H1 (cell line): ENCODE results near the gene FASN. TPM values are rescaled to one million over a fixed set of nuclear protein-coding genes. Genes with fewer than 3 reads are reported as not detected.

Experiments
- CTCF ChIA-PET: fragments of 300-600 bp; sonication (Branson Sonifier 250); formaldehyde crosslinking; loops from one replicate; lab custom pipeline; 2021; ENCODE audit not compliant: partially characterized antibody; lab: Charles Lee
- POLR2A ChIA-PET: fragments of 300-600 bp; sonication (Branson Sonifier 250); formaldehyde crosslinking; loops from one replicate; lab custom pipeline; 2021; ENCODE audit warnings: inconsistent platforms; ENCODE audit not compliant: partially characterized antibody; lab: Charles Lee
- DNase-seq, 2 experiments: peaks; one replicate each; pipeline versions ENCODE4 v3.0.0 to v3.0.0-alpha.2; 2010 to 2022; ENCODE audit warnings: low spot score in 2 of 2, low read depth in 1 of 2, mixed read lengths in 1 of 2
- FAIRE-seq: peaks from 2 replicates; lab custom pipeline; 2011; peaks lifted over from hg19 to GRCh38; lab: Jason Lieb, UNC
- H2AFZ ChIP-seq: 2 replicates; pipeline ENCODE4 v1.8.1; 2012; ENCODE audit warnings: low read length, inconsistent platforms
- H2AK5ac ChIP-seq: 2 replicates; pipeline ENCODE4 v1.6.1; 2013; ENCODE audit warnings: low read depth, low read length
- H2BK120ac ChIP-seq: replicated peaks from 2 replicates; pipeline ENCODE3; 2013; ENCODE audit warnings: low read depth, low read length, inconsistent platforms
- H2BK12ac ChIP-seq: 2 replicates; pipeline ENCODE4 v1.6.1; 2013; ENCODE audit warnings: low read depth, low read length
- H2BK15ac ChIP-seq: 2 replicates; pipeline ENCODE4 v1.6.1; 2013; ENCODE audit warnings: low read length
- H2BK20ac ChIP-seq: 2 replicates; pipeline ENCODE4 v1.6.1; 2013; ENCODE audit warnings: low read length
- H2BK5ac ChIP-seq: 2 replicates; pipeline ENCODE4 v1.6.1; 2013; ENCODE audit warnings: low read depth, low read length
- H3K14ac ChIP-seq: 2 replicates; pipeline ENCODE4 v1.6.1; 2013; ENCODE audit warnings: inconsistent platforms; ENCODE audit not compliant: insufficient read length
- H3K18ac ChIP-seq: 2 replicates; pipeline ENCODE4 v1.6.1; 2013; ENCODE audit warnings: low read length; ENCODE audit errors: extremely low read depth
- H3K23ac ChIP-seq: 2 replicates; pipeline ENCODE4 v1.6.1; 2013; ENCODE audit warnings: inconsistent platforms; ENCODE audit not compliant: insufficient read length
- H3K23me2 ChIP-seq: 2 replicates; pipeline ENCODE4 v1.6.1; 2013; ENCODE audit warnings: low read depth, low read length
- H3K27ac ChIP-seq: 2 replicates; pipeline ENCODE4 v1.6.1; 2011; ENCODE audit warnings: low read depth, low read length, inconsistent platforms
- H3K27me3 ChIP-seq, 4 experiments: replicated peaks in 1 of 4; 1 replicate in 1 of 4; 2 replicates in 3 of 4; pipeline versions ENCODE4 v1.6.1 to v1.8.1; 2011 to 2013; ENCODE audit warnings: low read length in 3 of 4, mild to moderate bottlenecking in 3 of 4, inconsistent platforms in 2 of 4, mixed read lengths in 2 of 4, moderate library complexity in 1 of 4; ENCODE audit not compliant: control insufficient read depth in 3 of 4, insufficient read depth in 3 of 4; ENCODE audit errors: extremely low read depth in 1 of 4
- H3K36me3 ChIP-seq, 4 experiments: 2 replicates each; pipeline versions ENCODE4 v1.6.1 to v1.8.1; 2011 to 2013; ENCODE audit warnings: mild to moderate bottlenecking in 4 of 4, low read length in 3 of 4, moderate library complexity in 2 of 4, control low read depth in 1 of 4, inconsistent platforms in 1 of 4; ENCODE audit not compliant: insufficient read depth in 4 of 4, control insufficient read depth in 2 of 4
- H3K4ac ChIP-seq: replicated peaks from 2 replicates; pipeline ENCODE3; 2013; ENCODE audit warnings: low read length, low read depth, mixed read lengths, inconsistent platforms; ENCODE audit not compliant: insufficient read length
- H3K4me1 ChIP-seq, 4 experiments: replicated peaks in 1 of 4; 1 replicate in 1 of 4; 2 replicates in 3 of 4; pipeline versions ENCODE4 v1.6.1 to v1.8.1; 2011 to 2013; ENCODE audit warnings: low read length in 3 of 4, inconsistent platforms in 2 of 4, mixed read lengths in 1 of 4; ENCODE audit not compliant: insufficient read depth in 4 of 4, control insufficient read depth in 3 of 4
- H3K4me2 ChIP-seq, 2 experiments: 2 replicates each; pipeline versions ENCODE4 v1.6.1 to v1.8.1; 2011 to 2013; ENCODE audit warnings: low read depth in 2 of 2, low read length in 2 of 2, control low read depth in 1 of 2, inconsistent platforms in 1 of 2, mild to moderate bottlenecking in 1 of 2; ENCODE audit not compliant: insufficient read depth in 1 of 2
- H3K4me3 ChIP-seq, 4 experiments: fragments of 200-600, 300-600 bp in 1 of 4; sonication (generic), shearing (Covaris generic), sonication (Bioruptor Twin) in 1 of 4; 2 replicates each; pipeline versions ENCODE4 v1.5.1 to v1.8.1; 2011 to 2016; ENCODE audit warnings: low read length in 4 of 4, low read depth in 3 of 4, control low read depth in 2 of 4, inconsistent platforms in 2 of 4, mild to moderate bottlenecking in 2 of 4, mixed read lengths in 1 of 4, moderate library complexity in 1 of 4; ENCODE audit not compliant: insufficient read depth in 2 of 4; ENCODE audit errors: extremely low read depth in 1 of 4
- H3K56ac ChIP-seq: replicated peaks from 2 replicates; pipeline ENCODE3; 2013; ENCODE audit warnings: low read depth, mild to moderate bottlenecking, mixed read lengths, low read length, inconsistent platforms; ENCODE audit not compliant: insufficient read length
- H3K79me1 ChIP-seq: 2 replicates; pipeline ENCODE4 v1.6.1; 2013; ENCODE audit warnings: low read depth, low read length, control low read depth
- H3K79me2 ChIP-seq, 2 experiments: 2 replicates each; pipeline versions ENCODE4 v1.6.1 to v1.8.1; 2012 to 2013; ENCODE audit warnings: low read length in 2 of 2, mild to moderate bottlenecking in 2 of 2, inconsistent platforms in 1 of 2; ENCODE audit not compliant: insufficient read depth in 2 of 2, control insufficient read depth in 1 of 2
- H3K9ac ChIP-seq, 4 experiments: replicated peaks in 1 of 4; 1 replicate in 1 of 4; 2 replicates in 3 of 4; pipeline versions ENCODE4 v1.6.1 to v1.8.1; 2011 to 2013; ENCODE audit warnings: low read depth in 3 of 4, low read length in 3 of 4, control low read depth in 2 of 4, mild to moderate bottlenecking in 2 of 4, moderate library complexity in 2 of 4, inconsistent platforms in 1 of 4; ENCODE audit errors: extremely low read depth in 1 of 4
- H3K9me3 ChIP-seq, 2 experiments: 2 replicates each; pipeline versions ENCODE4 v1.6.1 to v1.8.1; 2012 to 2013; ENCODE audit warnings: mild to moderate bottlenecking in 2 of 2, moderate library complexity in 2 of 2, control low read depth in 1 of 2, inconsistent platforms in 1 of 2, low read depth in 1 of 2, low read length in 1 of 2, mixed read lengths in 1 of 2; ENCODE audit not compliant: insufficient read depth in 2 of 2
- H4K20me1 ChIP-seq, 2 experiments: replicated peaks in 1 of 2; 2 replicates each; pipeline versions ENCODE3 to v1.8.1; 2011 to 2013; ENCODE audit warnings: inconsistent platforms in 2 of 2, low read length in 2 of 2, mild to moderate bottlenecking in 1 of 2; ENCODE audit not compliant: insufficient read depth in 2 of 2, control insufficient read depth in 1 of 2
- H4K5ac ChIP-seq: 2 replicates; pipeline ENCODE4 v1.6.1; 2013; ENCODE audit warnings: low read length, low read depth, mixed read lengths, inconsistent platforms; ENCODE audit not compliant: insufficient read length
- H4K8ac ChIP-seq: 2 replicates; pipeline ENCODE4 v1.8.0; 2013; ENCODE audit warnings: mild to moderate bottlenecking, moderate library complexity, low read length, inconsistent platforms; ENCODE audit not compliant: insufficient read depth; ENCODE audit errors: extremely low read depth
- H4K91ac ChIP-seq: replicated peaks from 2 replicates; pipeline ENCODE3; 2013; ENCODE audit warnings: low read length, mixed read lengths, inconsistent platforms; ENCODE audit not compliant: insufficient read length
- ZNF274 ChIP-seq: IDR thresholded peaks from 2 replicates; pipeline ENCODE4 v1.7.0; 2012; ENCODE audit warnings: low read length, borderline replicate concordance; ENCODE audit errors: extremely low read depth
- WGBS, 2 experiments: shearing (Covaris generic) in 1 of 2; methylation state at CpG; one replicate each; pipeline versions ENCODE4 v1.1.6 to v1.1.7; 2013 to 2015; ENCODE audit warnings: low lambda C conversion rate in 2 of 2, mixed read lengths in 2 of 2, inconsistent platforms in 1 of 2, low coverage in 1 of 2, missing lambda C conversion rate in 1 of 2; ENCODE audit not compliant: insufficient replicate concordance in 2 of 2, insufficient coverage in 1 of 2, insufficient read length in 1 of 2; ENCODE audit errors: extremely low coverage in 1 of 2, missing lambda C conversion rate in 1 of 2; 5-methylcytosine and 5-hydroxymethylcytosine counted together
- polyA plus RNA-seq, 7 experiments: library from polyadenylated mRNA; depleted of rRNA in 3 of 7; stranded (reverse) in 5 of 7; unstranded in 2 of 7; fragments of >200 nt in 5 of 7; fragments of 200-250 nt in 2 of 7; gene quantifications; 1 replicate in 5 of 7; 2 replicates in 1 of 7; 4 replicates in 1 of 7; pipeline versions ENCODE4 v1.2.1 to v1.2.3, GENCODE V29; 2011 to 2013; ENCODE audit warnings: missing spikeins in 2 of 7, mixed read lengths in 2 of 7
- total RNA-seq: library from RNA; stranded (reverse); fragmentation: NEBNext Ultra II Directional; extraction: Animal tissue kit (Norgen Biotek cat#: 25700); gene quantifications from 2 replicates; pipeline ENCODE4 v1.2.1, GENCODE V29; 2021

Gene FASN
- total and polyA plus RNA-seq, 2 of the 8 experiments (the other 6 are each of a cell fraction or from before 2014, with no cell fraction given), result 143 to 561 TPM

DNA sequence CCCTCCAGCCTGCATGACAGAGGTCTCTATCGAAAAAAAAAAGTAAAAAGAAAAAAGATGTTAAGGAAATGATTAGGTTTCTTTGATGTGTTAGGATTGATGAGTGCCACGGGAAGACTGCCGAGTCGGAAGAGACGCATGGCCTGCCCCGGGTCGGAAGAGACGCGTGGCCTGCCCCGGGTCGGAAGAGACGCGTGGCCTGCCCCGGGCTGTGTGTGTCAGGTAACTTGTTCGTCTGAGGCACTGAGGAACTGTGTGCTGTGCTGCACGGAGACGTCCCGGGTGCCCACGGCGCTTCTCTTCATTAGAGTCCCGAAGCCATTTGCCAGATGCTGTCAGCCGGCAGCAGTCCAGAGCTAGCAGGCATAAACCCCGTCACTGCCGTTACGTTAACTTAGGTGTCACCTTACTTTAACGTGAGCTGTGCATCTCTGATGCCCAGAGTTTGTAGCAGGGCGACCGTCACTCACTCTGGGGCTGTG lies 40.5 kb upstream of the FASN start:
- ChIA-PET CTCF (interaction anchor here (0.6 to 1.7 kb wide), 3 partner anchors 14 to 31 kb away, joined by 3 to 4 read pairs (median 3); no protein-coding TSS in a partner anchor), POLR2A (no interaction called here)
- Histone ChIP-seq H2BK15ac (no peak overlapping the region), H2AFZ (no peak overlapping the region), H4K20me1 (no peaks in the 10 kb centered on the region), H3K4me1 (no peaks in the 10 kb centered on the region), H3K9me3 (no peaks in the 10 kb centered on the region), H4K5ac (no peak overlapping the region), H2AK5ac (no peak overlapping the region), H3K18ac (no peak overlapping the region), H2BK20ac (no peak overlapping the region), H3K36me3 (no peaks in the 10 kb centered on the region), H3K27me3 (no peaks in the 10 kb centered on the region), H2BK120ac (no peak overlapping the region), H3K56ac (no peak overlapping the region), H3K4ac (no peak overlapping the region), H3K27ac (no peak overlapping the region), H4K91ac (no peak overlapping the region), H3K79me2 (no peaks in the 10 kb centered on the region), H3K4me2 (no peak overlapping the region), H3K23me2 (no peaks in the 10 kb centered on the region), H3K9ac (no peak overlapping the region), H2BK12ac (no peak overlapping the region), H3K4me3 (no peak overlapping the region), H3K23ac (no peak overlapping the region), H4K8ac (no peak overlapping the region), H3K14ac (no peak overlapping the region), H2BK5ac (no peak overlapping the region), H3K79me1 (no peaks in the 10 kb centered on the region)
- DNase-seq (no peak), FAIRE-seq (no peak)
- WGBS, 2 experiments, result 91 to 100% methylated on average over 1 to 28 of the region's 28 CpGs
- no peak for TF ChIP-seq ZNF274
